Endothelial cell of umbilical vein (primary cell): Measurements from ENCODE around the gene NUTM1. TPM values are rescaled to one million over a fixed set of nuclear protein-coding genes. Genes with fewer than 3 reads are reported as not detected.

ENCODE experiments used
- BruUV-seq: library from RNA; stranded (reverse); fragments of 400-500 nt; replicated peaks from 2 replicates; lab custom pipeline; 2021; lab: Mats Ljungman, UMichigan
- CTCF ChIA-PET: fragments of 300-600, 350-600 bp; sonication (Branson Sonifier 250); formaldehyde crosslinking; loops from one replicate; lab custom pipeline; 2021; ENCODE audit warnings: antibody characterized with exemption, inconsistent platforms; lab: Charles Lee
- POLR2A ChIA-PET: fragments of 300-600, 350-600 bp; sonication (Branson Sonifier 250); formaldehyde crosslinking; loops from one replicate; lab custom pipeline; 2021; ENCODE audit warnings: antibody characterized with exemption, inconsistent platforms; lab: Charles Lee
- DNase-seq: peaks from one replicate; pipeline ENCODE4 v3.0.0-alpha.2; 2011; ENCODE audit warnings: low read depth, low spot score
- FAIRE-seq: peaks from 2 replicates; lab custom pipeline; 2011; peaks lifted over from hg19 to GRCh38; lab: Jason Lieb, UNC
- H2AFZ ChIP-seq: 2 replicates; pipeline ENCODE4 v1.6.0; 2012; ENCODE audit warnings: low read depth, low read length, control low read depth, inconsistent platforms
- H3K27ac ChIP-seq: 2 replicates; pipeline ENCODE4 v1.5.1; 2011; ENCODE audit warnings: low read depth, mild to moderate bottlenecking, control low read depth, low read length, moderate library complexity; ENCODE audit not compliant: insufficient read depth
- H3K27me3 ChIP-seq, 2 experiments: 2 replicates each; pipeline versions ENCODE4 v1.6.0 to v1.6.1; 2011; ENCODE audit warnings: low read length in 2 of 2, mixed read lengths in 1 of 2; ENCODE audit not compliant: control insufficient read depth in 2 of 2, insufficient read depth in 2 of 2
- H3K36me3 ChIP-seq, 2 experiments: 2 replicates in 1 of 2; 3 replicates in 1 of 2; pipeline ENCODE4 v1.5.1; 2011; ENCODE audit warnings: low read length in 2 of 2, mild to moderate bottlenecking in 1 of 2, moderate library complexity in 1 of 2; ENCODE audit not compliant: control insufficient read depth in 2 of 2, insufficient read depth in 2 of 2; ENCODE audit errors: extremely low read depth in 1 of 2
- H3K4me1 ChIP-seq: 3 replicates; pipeline ENCODE4 v1.5.1; 2011; ENCODE audit warnings: mild to moderate bottlenecking, low read length; ENCODE audit not compliant: control insufficient read depth, insufficient read depth; ENCODE audit errors: extremely low read depth
- H3K4me2 ChIP-seq: 2 replicates; pipeline ENCODE4 v1.6.1; 2011; ENCODE audit warnings: low read length, control low read depth, mixed read lengths; ENCODE audit not compliant: insufficient read depth
- H3K4me3 ChIP-seq, 3 experiments: fragments of 200-600 bp in 1 of 3; sonication (generic), shearing (Covaris generic) in 1 of 3; replicated peaks in 1 of 3; 2 replicates each; pipeline ENCODE4 v1.5.1; 2011 to 2016; ENCODE audit warnings: control low read depth in 3 of 3, low read length in 3 of 3, mild to moderate bottlenecking in 2 of 3, inconsistent platforms in 1 of 3, low read depth in 1 of 3, moderate library complexity in 1 of 3; ENCODE audit not compliant: insufficient read depth in 1 of 3
- H3K79me2 ChIP-seq: 2 replicates; pipeline ENCODE4 v1.6.0; 2012; ENCODE audit warnings: low read length, inconsistent platforms; ENCODE audit not compliant: control insufficient read depth, insufficient read depth
- H3K9ac ChIP-seq: replicated peaks from 2 replicates; pipeline ENCODE3; 2011; ENCODE audit warnings: low read length, control low read depth; ENCODE audit not compliant: insufficient read depth; ENCODE audit errors: extremely low read depth
- H3K9me1 ChIP-seq: replicated peaks from 3 replicates; pipeline ENCODE4 v1.6.0; 2011; ENCODE audit warnings: mild to moderate bottlenecking, low read length; ENCODE audit not compliant: control insufficient read depth, insufficient read depth; ENCODE audit errors: extremely low read depth
- H3K9me3 ChIP-seq: replicated peaks from 2 replicates; pipeline ENCODE4 v1.5.1; 2012; ENCODE audit warnings: low read length, inconsistent platforms; ENCODE audit not compliant: control insufficient read depth, insufficient read depth
- H4K20me1 ChIP-seq: replicated peaks from 2 replicates; pipeline ENCODE3; 2011; ENCODE audit warnings: mild to moderate bottlenecking, low read length; ENCODE audit not compliant: control insufficient read depth, insufficient read depth; ENCODE audit errors: extremely low read depth
- EZH2 ChIP-seq: IDR thresholded peaks from 2 replicates; pipeline ENCODE4 v1.6.1; 2012; ENCODE audit warnings: borderline replicate concordance, low read depth, mild to moderate bottlenecking, moderate library complexity, low read length, inconsistent platforms; ENCODE audit not compliant: severe bottlenecking
- GATA2 ChIP-seq: IDR thresholded peaks from 2 replicates; pipeline ENCODE4 v1.7.0; 2011; ENCODE audit warnings: low read depth, mild to moderate bottlenecking, moderate library complexity, mixed read lengths, low read length; ENCODE audit not compliant: insufficient read length, insufficient read depth
- POLR2A ChIP-seq: IDR thresholded peaks from 2 replicates; pipeline ENCODE4 v1.6.1; 2012; ENCODE audit warnings: low read depth, mild to moderate bottlenecking, control low read depth, low read length
- POLR2AphosphoS5 ChIP-seq: IDR thresholded peaks from 2 replicates; pipeline ENCODE4 v1.6.1; 2012; ENCODE audit warnings: low read depth, mild to moderate bottlenecking, control low read depth, low read length, moderate library complexity; ENCODE audit not compliant: insufficient read depth
- dilution Hi-C: fragments of 300-500 bp; cut with MboI; formaldehyde crosslinking; loops from one replicate; pipeline ENCODE4 v1.15.0; 2019; ENCODE audit warnings: low sequenced_read_pairs; ENCODE audit not compliant: extremely low pct_ligation_motif_present
- intact Hi-C: fragments of 100-400 bp; cut with micrococcal nuclease; formaldehyde crosslinking; loops from one replicate; pipeline ENCODE4 v1.10.0; 2022
- polyA plus RNA-seq, 4 experiments: library from polyadenylated mRNA; depleted of rRNA in 3 of 4; stranded (reverse) in 3 of 4; unstranded in 1 of 4; fragments of >200 nt; gene quantifications; 2 replicates each; pipeline versions ENCODE4 v1.2.1 to v1.2.3, GENCODE V29; 2011 to 2012; ENCODE audit warnings: missing spikeins in 1 of 4
- total RNA-seq: library from RNA; stranded (reverse); gene quantifications from 2 replicates; pipeline ENCODE4 v1.2.3, GENCODE V29; 2021

The NUTM1 gene
- total and polyA plus RNA-seq, 2 donors (not counting 3 experiments of a cell fraction or from before 2014, with no cell fraction given), result not detected

DNA sequence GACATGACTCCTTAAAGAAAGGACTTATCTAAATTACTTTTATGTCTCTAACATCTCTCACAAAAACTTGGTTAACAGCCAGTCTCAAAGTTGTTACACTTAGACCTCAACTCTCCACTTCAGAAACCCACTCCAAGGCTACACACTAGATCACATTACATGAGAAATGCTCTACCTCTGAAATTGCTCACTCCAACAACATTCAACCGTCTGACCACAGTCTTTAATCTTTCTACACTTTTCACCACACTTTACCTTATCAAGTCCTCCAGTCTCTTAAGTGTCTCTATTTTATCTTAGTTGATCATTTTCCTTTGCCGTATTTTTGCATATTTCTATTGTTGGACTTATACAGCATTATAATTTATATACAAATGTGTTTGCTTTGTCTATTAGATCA is 11.3 kb upstream of the NUTM1 start:
- dilution Hi-C loops (no loop called here), intact Hi-C loops (no loop called here)
- no peak overlapping the region for H3K9ac ChIP-seq
- ChIA-PET POLR2A (no interaction called here), CTCF (interaction anchor here (1.7 kb wide), 1 partner anchor 36 kb away, joined by 7 read pairs; the partner anchor contains the start of gene LPCAT4)
- no peaks in the 10 kb centered on the region for H3K9me3 ChIP-seq
- H3K4me2 ChIP-seq, result no peak overlapping the region
- no peaks in the 10 kb centered on the region for H3K27me3 ChIP-seq
- H3K4me1 ChIP-seq, result peaks cover 29% of the 10 kb centered on the region
- BruUV-seq, result no TSS peak
- H3K9me1 ChIP-seq, result no peaks in the 10 kb centered on the region
- no peak overlapping the region for H2AFZ ChIP-seq
- no peaks in the 10 kb centered on the region for H3K36me3 ChIP-seq
- FAIRE-seq (no peak), DNase-seq (no peak)
- no peak for TF ChIP-seq POLR2A
- no peak for TF ChIP-seq GATA2
- H3K4me3 ChIP-seq, result no peak overlapping the region
- H4K20me1 ChIP-seq, result no peaks in the 10 kb centered on the region
- peaks cover 1% of the 10 kb centered on the region for H3K79me2 ChIP-seq
- no peak overlapping the region for H3K27ac ChIP-seq

DNA sequence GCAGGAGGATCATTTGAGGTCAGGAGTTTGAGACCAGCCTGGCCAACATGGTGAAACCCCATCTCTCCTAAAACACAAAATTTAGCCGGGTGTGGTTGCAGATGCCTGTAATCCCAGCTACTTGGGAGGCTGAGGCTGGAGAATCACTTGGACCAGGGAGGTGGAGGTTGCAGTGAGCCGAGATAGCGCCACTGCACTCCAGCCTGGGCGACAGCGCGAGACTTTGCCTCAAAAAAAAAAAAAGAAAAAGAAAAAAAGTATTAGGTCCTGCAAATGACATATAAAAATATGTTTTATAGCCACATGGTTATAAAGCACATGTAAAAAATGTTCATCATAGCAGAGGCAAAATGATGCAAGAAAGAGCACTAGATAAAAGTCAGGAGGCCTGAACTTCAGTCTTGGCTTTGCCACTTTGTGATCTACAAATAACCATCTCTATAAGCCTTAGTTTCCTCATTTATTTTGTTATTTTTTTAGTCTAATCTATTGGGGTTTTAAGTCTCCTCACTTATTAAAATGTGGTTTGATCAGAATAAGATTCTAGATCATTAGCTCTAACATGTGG is 10.5 kb upstream of the NUTM1 start:
- ChIA-PET POLR2A (no interaction called here), CTCF (interaction anchor here (0.7 kb wide), 1 partner anchor 14 kb away, joined by 3 read pairs; no protein-coding TSS in a partner anchor)
- TF ChIP-seq GATA2, result no peak
- TF ChIP-seq POLR2AphosphoS5, result no peak
- no peak for TF ChIP-seq EZH2
- Histone ChIP-seq H3K4me2 (no peak overlapping the region), H3K27me3 (no peaks in the 10 kb centered on the region), H3K36me3 (no peaks in the 10 kb centered on the region), H3K9ac (no peak overlapping the region), H3K9me1 (no peaks in the 10 kb centered on the region), H3K27ac (no peak overlapping the region), H3K4me1 (peaks cover 33% of the 10 kb centered on the region), H3K9me3 (no peaks in the 10 kb centered on the region), H4K20me1 (no peaks in the 10 kb centered on the region), H2AFZ (no peak overlapping the region), H3K79me2 (peaks cover 1% of the 10 kb centered on the region), H3K4me3 (no peak overlapping the region)
- dilution Hi-C loops (no loop called here), intact Hi-C loops (no loop called here)
- FAIRE-seq (no peak), DNase-seq (no peak)
- no TSS peak for BruUV-seq
